Measurements from ENCODE around the gene CCDC82. TPM values are rescaled to one million over a fixed set of nuclear protein-coding genes. Genes with fewer than 3 reads are reported as not detected.

The CCDC82 gene
- total and polyA plus RNA-seq, 5 donors from 2014 or later, result 22.2 to 37.3 (median 26.2) TPM

- no peaks in the 10 kb centered on the region for H3K27me3 ChIP-seq (ENCODE audit: control insufficient read depth, insufficient read depth, low read length)
- H3K27ac ChIP-seq (ENCODE audit: insufficient read depth, low read length, poor library complexity, severe bottlenecking), result peak overlapping the region; percentile 75
- H3K4me1 ChIP-seq (ENCODE audit: control insufficient read depth, insufficient read depth, low read length, poor library complexity, severe bottlenecking), result peaks cover 63% of the 10 kb centered on the region
- H3K36me3 ChIP-seq (ENCODE audit: control insufficient read depth, insufficient read depth, low read length), result no peaks in the 10 kb centered on the region
- H3K4me3 ChIP-seq (ENCODE audit: low read depth, low read length), result peak overlapping the region; percentile 98
- peak overlapping the region; percentile 89 to 98 (median 94) for H3K27ac Mint-ChIP-seq
- H3K4me1 Mint-ChIP-seq, result peaks cover 23 to 52% (median 41%) of the 10 kb centered on the region in 4 donors
- peak; percentile 57 to 59 for ATAC-seq (ENCODE audit: low read depth in 2 of 2)
- peaks cover 0 to 1% (median 0%) of the 10 kb centered on the region in 7 donors for H3K9me3 Mint-ChIP-seq
- H3K9me3 ChIP-seq (ENCODE audit: control insufficient read depth in 2 of 2, low read length in 2 of 2), result no peaks in the 10 kb centered on the region
- peaks cover 5% of the 10 kb centered on the region for H3K36me3 Mint-ChIP-seq
- H3K4me3 Mint-ChIP-seq, result peak overlapping the region; percentile 95 to 99 (median 97)
- peak; percentile 71 to 75 (median 73) for DNase-seq
- no peaks in the 10 kb centered on the region for H3K27me3 Mint-ChIP-seq
Observed at GRCh38 chr11:96341211-96342013, 48.3 kb downstream of the CCDC82 start.

- peaks cover 68% of the 10 kb centered on the region for H3K4me1 ChIP-seq (ENCODE audit: control insufficient read depth, insufficient read depth, low read length, poor library complexity, severe bottlenecking)
- H3K4me3 Mint-ChIP-seq, result peak overlapping the region; percentile 95 to 99 (median 97)
- DNase-seq (no peak), ATAC-seq (ENCODE audit: low read depth in 2 of 2) (no peak)
- peak overlapping the region; percentile 98 for H3K4me3 ChIP-seq (ENCODE audit: low read depth, low read length)
- peak overlapping the region; percentile 75 for H3K27ac ChIP-seq (ENCODE audit: insufficient read depth, low read length, poor library complexity, severe bottlenecking)
- H3K4me1 Mint-ChIP-seq, result peaks cover 23 to 60% (median 50%) of the 10 kb centered on the region in 4 donors
- no peaks in the 10 kb centered on the region for H3K27me3 ChIP-seq (ENCODE audit: control insufficient read depth, insufficient read depth, low read length)
- peaks cover 0 to 1% (median 0%) of the 10 kb centered on the region in 7 donors for H3K9me3 Mint-ChIP-seq
- peaks cover 9% of the 10 kb centered on the region for H3K36me3 Mint-ChIP-seq
- H3K27me3 Mint-ChIP-seq, result no peaks in the 10 kb centered on the region
- no peaks in the 10 kb centered on the region for H3K9me3 ChIP-seq (ENCODE audit: control insufficient read depth in 2 of 2, low read length in 2 of 2)
- peak overlapping the region; percentile 89 to 98 (median 94) for H3K27ac Mint-ChIP-seq
- peaks cover 4% of the 10 kb centered on the region for H3K36me3 ChIP-seq (ENCODE audit: control insufficient read depth, insufficient read depth, low read length)
Observed at GRCh38 chr11:96340555-96340885, 49.2 kb downstream of the CCDC82 start.

- Histone ChIP-seq H3K4me3 (ENCODE audit: low read depth, low read length) (peak overlapping the region; percentile 98), H3K9me3 (ENCODE audit: control insufficient read depth in 2 of 2, low read length in 2 of 2) (no peaks in the 10 kb centered on the region), H3K27ac (ENCODE audit: insufficient read depth, low read length, poor library complexity, severe bottlenecking) (peak overlapping the region; percentile 75), H3K27me3 (ENCODE audit: control insufficient read depth, insufficient read depth, low read length) (no peaks in the 10 kb centered on the region), H3K36me3 (ENCODE audit: control insufficient read depth, insufficient read depth, low read length) (peaks cover 8% of the 10 kb centered on the region), H3K4me1 (ENCODE audit: control insufficient read depth, insufficient read depth, low read length, poor library complexity, severe bottlenecking) (peaks cover 68% of the 10 kb centered on the region)
- H3K27me3 Mint-ChIP-seq, result no peaks in the 10 kb centered on the region
- peaks cover 23 to 64% (median 53%) of the 10 kb centered on the region in 4 donors for H3K4me1 Mint-ChIP-seq
- H3K9me3 Mint-ChIP-seq, result peaks cover 0 to 1% (median 0%) of the 10 kb centered on the region in 7 donors
- ATAC-seq (ENCODE audit: low read depth in 2 of 2), result no peak
- peak overlapping the region; percentile 89 to 98 (median 94) for H3K27ac Mint-ChIP-seq
- peaks cover 12% of the 10 kb centered on the region for H3K36me3 Mint-ChIP-seq
- H3K4me3 Mint-ChIP-seq, result peak overlapping the region; percentile 95 to 99 (median 97)
- DNase-seq, result no peak
Observed at GRCh38 chr11:96339706-96340554, 49.8 kb downstream of the CCDC82 start.

GRCh38 chr11:96338910-96339705, 50.6 kb downstream of the CCDC82 start:
- H3K9me3 Mint-ChIP-seq, result peaks cover 0 to 1% (median 0%) of the 10 kb centered on the region in 7 donors
- H3K27ac ChIP-seq (ENCODE audit: insufficient read depth, low read length, poor library complexity, severe bottlenecking), result peak overlapping the region; percentile 75
- peak overlapping the region; percentile 95 to 99 (median 97) for H3K4me3 Mint-ChIP-seq
- H3K9me3 ChIP-seq (ENCODE audit: control insufficient read depth in 2 of 2, low read length in 2 of 2), result no peaks in the 10 kb centered on the region
- H3K4me3 ChIP-seq (ENCODE audit: low read depth, low read length), result peak overlapping the region; percentile 98
- no peaks in the 10 kb centered on the region for H3K27me3 ChIP-seq (ENCODE audit: control insufficient read depth, insufficient read depth, low read length)
- no peaks in the 10 kb centered on the region for H3K27me3 Mint-ChIP-seq
- ATAC-seq (ENCODE audit: low read depth in 2 of 2) (peak in 1 of 2 donors; percentile 10), DNase-seq (peak in 2 of 3 donors; percentile 33 to 71)
- peak overlapping the region; percentile 89 to 98 (median 94) for H3K27ac Mint-ChIP-seq
- peaks cover 20% of the 10 kb centered on the region for H3K36me3 Mint-ChIP-seq
- H3K36me3 ChIP-seq (ENCODE audit: control insufficient read depth, insufficient read depth, low read length), result peaks cover 8% of the 10 kb centered on the region
- H3K4me1 Mint-ChIP-seq, result peaks cover 23 to 72% (median 61%) of the 10 kb centered on the region in 4 donors
- peaks cover 68% of the 10 kb centered on the region for H3K4me1 ChIP-seq (ENCODE audit: control insufficient read depth, insufficient read depth, low read length, poor library complexity, severe bottlenecking)

- no peaks in the 10 kb centered on the region for H3K27me3 Mint-ChIP-seq
- no peak overlapping the region for H3K27ac ChIP-seq (ENCODE audit: insufficient read depth, low read length, poor library complexity, severe bottlenecking)
- H3K4me3 ChIP-seq (ENCODE audit: low read depth, low read length), result peak overlapping the region; percentile 98
- peak; percentile 18 to 21 for ATAC-seq (ENCODE audit: low read depth in 2 of 2)
- H3K9me3 ChIP-seq (ENCODE audit: control insufficient read depth in 2 of 2, low read length in 2 of 2), result no peaks in the 10 kb centered on the region
- H3K9me3 Mint-ChIP-seq, result no peaks in the 10 kb centered on the region
- peak overlapping the region; percentile 95 to 99 (median 97) for H3K4me3 Mint-ChIP-seq
- H3K4me1 Mint-ChIP-seq, result peaks cover 21 to 80% (median 66%) of the 10 kb centered on the region in 4 donors
- peaks cover 62% of the 10 kb centered on the region for H3K4me1 ChIP-seq (ENCODE audit: control insufficient read depth, insufficient read depth, low read length, poor library complexity, severe bottlenecking)
- H3K27me3 ChIP-seq (ENCODE audit: control insufficient read depth, insufficient read depth, low read length), result no peaks in the 10 kb centered on the region
- H3K27ac Mint-ChIP-seq, result peak overlapping the region in 2 of 3 donors; percentile 89 to 94
- DNase-seq, result peak in 2 of 3 donors; percentile 28 to 58
- peaks cover 23% of the 10 kb centered on the region for H3K36me3 Mint-ChIP-seq
- peaks cover 10% of the 10 kb centered on the region for H3K36me3 ChIP-seq (ENCODE audit: control insufficient read depth, insufficient read depth, low read length)
Observed at GRCh38 chr11:96337541-96338431, 51.9 kb downstream of the CCDC82 start.

- no peaks in the 10 kb centered on the region for H3K9me3 Mint-ChIP-seq
- no peak overlapping the region for H3K4me3 ChIP-seq (ENCODE audit: low read depth, low read length)
- no peak for ATAC-seq (ENCODE audit: low read depth in 2 of 2)
- peaks cover 52% of the 10 kb centered on the region for H3K4me1 ChIP-seq (ENCODE audit: control insufficient read depth, insufficient read depth, low read length, poor library complexity, severe bottlenecking)
- no peaks in the 10 kb centered on the region for H3K27me3 Mint-ChIP-seq
- peaks cover 21 to 90% (median 76%) of the 10 kb centered on the region in 4 donors for H3K4me1 Mint-ChIP-seq
- no peak for DNase-seq
- no peaks in the 10 kb centered on the region for H3K27me3 ChIP-seq (ENCODE audit: control insufficient read depth, insufficient read depth, low read length)
- no peak overlapping the region for H3K27ac ChIP-seq (ENCODE audit: insufficient read depth, low read length, poor library complexity, severe bottlenecking)
- peaks cover 12% of the 10 kb centered on the region for H3K36me3 ChIP-seq (ENCODE audit: control insufficient read depth, insufficient read depth, low read length)
- H3K36me3 Mint-ChIP-seq, result peaks cover 30% of the 10 kb centered on the region
- H3K4me3 Mint-ChIP-seq, result peak overlapping the region; percentile 1 to 40 (median 6)
- no peaks in the 10 kb centered on the region for H3K9me3 ChIP-seq (ENCODE audit: control insufficient read depth in 2 of 2, low read length in 2 of 2)
- peak overlapping the region in 2 of 3 donors; percentile 2 to 11 for H3K27ac Mint-ChIP-seq
Observed at GRCh38 chr11:96335388-96335787, 54.3 kb downstream of the CCDC82 start.

Data from CD4-positive, CD25-positive, alpha-beta regulatory T cell (primary cell).